Measurements from ENCODE around the gene GMDS.
A peak's percentile ranks its signal among the peaks of the same experiment; 100 is the strongest.

Gene GMDS

GRCh38 chr6:1606780-1607515 is 638.5 kb downstream of the GMDS start:
- no peak for DNase-seq

GRCh38 chr6:1605893-1606779 is 639.3 kb downstream of the GMDS start:
- no peak for DNase-seq

- DNase-seq = no peak
Observed at GRCh38 chr6:1605004-1605892, 640.2 kb downstream of the GMDS start.

- DNase-seq = peak; percentile 38 to 63
Observed at GRCh38 chr6:1604158-1605003, 641.0 kb downstream of the GMDS start.

- no peak for DNase-seq
Observed at GRCh38 chr6:1603708-1604107, 641.7 kb downstream of the GMDS start.

- DNase-seq = no peak
Observed at GRCh38 chr6:1602049-1602713, 643.2 kb downstream of the GMDS start.

GRCh38 chr6:1601158-1602048 is 644.0 kb downstream of the GMDS start:
- DNase-seq = no peak

- no peak for DNase-seq
Observed at GRCh38 chr6:1600764-1601157, 644.6 kb downstream of the GMDS start.

- no peak for DNase-seq
Observed at GRCh38 chr6:1600063-1600763, 645.2 kb downstream of the GMDS start.

- DNase-seq = no peak
Observed at GRCh38 chr6:1599469-1599868, 645.9 kb downstream of the GMDS start.

GRCh38 chr6:1598886-1599285 is 646.5 kb downstream of the GMDS start:
- DNase-seq = no peak

GRCh38 chr6:1598433-1598832 is 647.0 kb downstream of the GMDS start:
- no peak for DNase-seq

- no peak for DNase-seq
Observed at GRCh38 chr6:1597924-1598323, 647.5 kb downstream of the GMDS start.

- DNase-seq = no peak
Observed at GRCh38 chr6:1597121-1597744, 648.2 kb downstream of the GMDS start.

- peak; percentile 58 to 69 for DNase-seq
Observed at GRCh38 chr6:1596088-1596852, 649.1 kb downstream of the GMDS start.

GRCh38 chr6:1595271-1596087 is 649.9 kb downstream of the GMDS start:
- no peak for DNase-seq

- no peak for DNase-seq
Observed at GRCh38 chr6:1594445-1595200, 650.8 kb downstream of the GMDS start.

Measured in CD4-positive, alpha-beta T cell treated with Interferon alpha-2 for 1 hour (primary cell).